HUES6 (cell line): Measurements from ENCODE around the gene RASGRF2.
"Not testable (repeated sequence)": the region's sequence is repeated elsewhere in the genome, so short reads cannot be mapped to it uniquely, and the experiment has no call there.

ENCODE experiments used
- H3K27ac ChIP-seq: 2 replicates; pipeline ENCODE4 v1.7.0; 2013; ENCODE audit warnings: low read depth, mild to moderate bottlenecking, low read length, inconsistent platforms
- H3K27me3 ChIP-seq: 2 replicates; pipeline ENCODE4 v1.6.1; 2013; ENCODE audit warnings: low read length; ENCODE audit not compliant: control insufficient read depth, insufficient read depth
- H3K36me3 ChIP-seq: 2 replicates; pipeline ENCODE4 v1.6.1; 2013; ENCODE audit warnings: low read length; ENCODE audit not compliant: control insufficient read depth, insufficient read depth
- H3K4me1 ChIP-seq: 2 replicates; pipeline ENCODE4 v1.6.1; 2013; ENCODE audit warnings: low read length; ENCODE audit not compliant: control insufficient read depth, insufficient read depth
- H3K4me3 ChIP-seq: 2 replicates; pipeline ENCODE4 v1.5.1; 2013; ENCODE audit warnings: low read depth, low read length
- H3K9ac ChIP-seq: one replicate; pipeline ENCODE4 v1.6.1; 2013; ENCODE audit warnings: mild to moderate bottlenecking, low read length
- H3K9me3 ChIP-seq: 2 replicates; pipeline ENCODE4 v1.6.1; 2013; ENCODE audit warnings: low read depth, low read length; ENCODE audit not compliant: control insufficient read depth, insufficient read depth

The RASGRF2 gene

GRCh38 chr5:81006947-81007636 is 46.9 kb downstream of the RASGRF2 start:
- no peak overlapping the region for H3K9ac ChIP-seq
- H3K4me1 ChIP-seq: no peaks in the 10 kb centered on the region
- no peak overlapping the region for H3K4me3 ChIP-seq
- no peaks in the 10 kb centered on the region for H3K27me3 ChIP-seq
- H3K36me3 ChIP-seq: no peaks in the 10 kb centered on the region
- H3K27ac ChIP-seq: no peak overlapping the region
- H3K9me3 ChIP-seq: no peaks in the 10 kb centered on the region

DNA sequence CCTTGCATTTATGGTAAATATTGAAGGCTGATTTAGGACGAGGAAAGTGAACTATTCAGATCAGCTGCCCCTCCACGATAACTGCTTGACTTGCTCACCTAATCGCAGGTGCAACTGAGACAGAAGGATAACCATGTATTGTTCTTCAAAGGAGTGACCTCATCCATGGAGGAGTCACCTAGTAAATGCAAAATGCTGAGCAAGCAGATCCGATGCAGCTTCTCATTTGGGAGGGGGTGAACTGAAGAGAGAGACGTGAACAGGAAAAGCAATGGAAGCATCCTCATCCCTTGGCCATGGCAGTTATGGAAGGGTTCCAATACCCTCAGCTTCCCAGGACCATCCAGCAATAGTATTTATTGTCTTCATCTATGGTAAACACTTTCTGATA is 47.5 kb downstream of the RASGRF2 start:
- H3K27ac ChIP-seq: no peak overlapping the region
- no peak overlapping the region for H3K4me3 ChIP-seq
- H3K9ac ChIP-seq: no peak overlapping the region
- H3K27me3 ChIP-seq: no peaks in the 10 kb centered on the region
- H3K4me1 ChIP-seq: no peaks in the 10 kb centered on the region
- H3K9me3 ChIP-seq: no peaks in the 10 kb centered on the region
- H3K36me3 ChIP-seq: no peaks in the 10 kb centered on the region

- Histone ChIP-seq H3K4me3 (no peak overlapping the region), H3K9me3 (no peaks in the 10 kb centered on the region), H3K36me3 (no peaks in the 10 kb centered on the region), H3K27me3 (no peaks in the 10 kb centered on the region), H3K9ac (no peak overlapping the region), H3K27ac (no peak overlapping the region), H3K4me1 (no peaks in the 10 kb centered on the region; the same call in 1 of the 2 replicates)
Observed at GRCh38 chr5:81010336-81011169, 50.4 kb downstream of the RASGRF2 start.

GRCh38 chr5:81014348-81014747 is 54.2 kb downstream of the RASGRF2 start:
- Histone ChIP-seq H3K27ac (no peak overlapping the region), H3K4me3 (no peak overlapping the region), H3K4me1 (peaks cover 6% of the 10 kb centered on the region; the same call in 1 of the 2 replicates), H3K36me3 (no peaks in the 10 kb centered on the region), H3K9me3 (no peaks in the 10 kb centered on the region), H3K9ac (no peak overlapping the region), H3K27me3 (no peaks in the 10 kb centered on the region)

DNA sequence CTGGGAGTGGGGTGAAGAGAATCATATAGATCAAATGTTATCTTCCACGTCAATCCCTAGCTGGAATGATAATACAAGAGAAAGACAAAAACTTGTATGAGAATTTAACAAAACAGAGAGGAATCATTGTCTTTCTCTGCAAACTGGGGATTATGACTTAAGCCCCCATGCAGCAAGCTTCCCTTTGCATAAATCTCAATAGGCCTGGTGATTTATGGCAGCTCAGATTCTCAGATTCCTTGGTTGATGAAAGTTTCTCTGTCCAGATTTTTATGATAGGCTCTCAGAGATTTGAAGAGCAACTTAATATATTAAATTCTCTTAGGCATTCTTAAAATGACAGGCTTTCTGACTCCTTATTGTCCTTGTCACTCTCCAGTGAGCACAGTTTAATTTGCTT is 56.0 kb downstream of the RASGRF2 start:
- H3K27ac ChIP-seq: no peak overlapping the region
- H3K4me1 ChIP-seq: peaks cover 12% of the 10 kb centered on the region
- no peaks in the 10 kb centered on the region for H3K9me3 ChIP-seq
- no peak overlapping the region for H3K9ac ChIP-seq
- no peaks in the 10 kb centered on the region for H3K27me3 ChIP-seq
- H3K36me3 ChIP-seq: no peaks in the 10 kb centered on the region
- H3K4me3 ChIP-seq: no peak overlapping the region

GRCh38 chr5:81017320-81017719 is 57.2 kb downstream of the RASGRF2 start:
- H3K4me1 ChIP-seq: peaks cover 12% of the 10 kb centered on the region
- H3K27ac ChIP-seq: no peak overlapping the region
- H3K27me3 ChIP-seq: no peaks in the 10 kb centered on the region
- no peak overlapping the region for H3K4me3 ChIP-seq
- H3K9me3 ChIP-seq: no peaks in the 10 kb centered on the region
- no peaks in the 10 kb centered on the region for H3K36me3 ChIP-seq
- no peak overlapping the region for H3K9ac ChIP-seq

GRCh38 chr5:81018608-81019007 is 58.4 kb downstream of the RASGRF2 start:
- H3K27me3 ChIP-seq, H3K27ac ChIP-seq, H3K4me3 ChIP-seq, H3K9ac ChIP-seq, H3K36me3 ChIP-seq, H3K9me3 ChIP-seq: not testable (repeated sequence)
- peaks cover 12% of the 10 kb centered on the region for H3K4me1 ChIP-seq

GRCh38 chr5:81019748-81020147 is 59.6 kb downstream of the RASGRF2 start:
- Histone ChIP-seq H3K27me3 (no peaks in the 10 kb centered on the region), H3K4me1 (peaks cover 12% of the 10 kb centered on the region), H3K27ac (no peak overlapping the region), H3K4me3 (no peak overlapping the region), H3K36me3 (no peaks in the 10 kb centered on the region), H3K9ac (no peak overlapping the region), H3K9me3 (no peaks in the 10 kb centered on the region)

GRCh38 chr5:81020478-81021167 is 60.5 kb downstream of the RASGRF2 start:
- Histone ChIP-seq H3K36me3 (no peaks in the 10 kb centered on the region), H3K27ac (no peak overlapping the region), H3K9me3 (no peaks in the 10 kb centered on the region), H3K4me3 (no peak overlapping the region), H3K27me3 (no peaks in the 10 kb centered on the region), H3K9ac (no peak overlapping the region), H3K4me1 (peaks cover 11% of the 10 kb centered on the region)

DNA sequence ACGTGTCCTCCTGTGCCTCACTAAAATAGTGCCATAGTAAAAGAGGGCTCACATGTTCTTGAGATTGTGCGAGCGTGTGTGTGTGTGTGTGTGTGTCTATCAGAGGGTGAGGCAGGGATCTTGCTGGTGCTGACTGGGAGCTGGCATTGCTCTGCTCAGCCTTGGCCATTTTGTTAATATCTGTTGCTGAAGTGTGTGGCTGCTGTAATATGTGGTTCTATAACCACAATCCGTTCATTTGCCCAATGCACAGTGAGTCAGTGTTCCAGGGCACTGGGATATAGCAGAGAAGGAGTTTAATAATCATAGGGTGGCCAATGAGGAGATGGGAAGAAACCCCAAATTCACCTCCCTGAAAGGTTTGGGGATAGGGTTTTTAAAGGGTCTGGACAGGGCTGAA is 61.3 kb downstream of the RASGRF2 start:
- Histone ChIP-seq H3K27ac (no peak overlapping the region), H3K4me3 (no peak overlapping the region), H3K9ac (no peak overlapping the region), H3K4me1 (peaks cover 6% of the 10 kb centered on the region; the same call in 1 of the 2 replicates), H3K27me3 (no peaks in the 10 kb centered on the region), H3K9me3 (no peaks in the 10 kb centered on the region), H3K36me3 (no peaks in the 10 kb centered on the region)
